Gastroesophageal sphincter (tissue), 4 donors: ENCODE results near the gene UBE2L6. TPM values are rescaled to one million over a fixed set of nuclear protein-coding genes. Genes with fewer than 3 reads are reported as not detected.
A peak's percentile ranks its signal among the peaks of the same experiment; 100 is the strongest.

Experiments used
- ATAC-seq: fragments of 150-250 bp; one replicate; pipeline ENCODE4 v1.9.1; 2016; ENCODE audit warnings: mild to moderate bottlenecking, moderate library complexity
- H3K27ac ChIP-seq, 4 donors: fragments of 200-600 bp; sonication (generic) in 3 of 4; 1 replicate in 3 of 4; 2 replicates in 1 of 4; pipeline ENCODE4 v1.5.1; 2016 to 2019
- H3K27me3 ChIP-seq: fragments of 200-600 bp; sonication (generic); one replicate; pipeline ENCODE4 v1.5.1; 2019
- H3K36me3 ChIP-seq, 2 donors: fragments of 200-600 bp; sonication (generic); one replicate each; pipeline ENCODE4 v1.5.1; 2019; ENCODE audit warnings: control low read depth in 1 of 2
- H3K4me1 ChIP-seq, 3 donors: fragments of 200-600 bp; sonication (generic); 1 replicate in 2 of 3; 2 replicates in 1 of 3; pipeline ENCODE4 v1.5.1; 2016 to 2019; ENCODE audit warnings: control low read depth in 2 of 3
- H3K4me3 ChIP-seq, 2 donors: fragments of 200-600 bp; sonication (generic); one replicate each; pipeline ENCODE4 v1.5.1; 2019; ENCODE audit warnings: mild to moderate bottlenecking in 1 of 2, moderate library complexity in 1 of 2
- H3K9me3 ChIP-seq, 3 donors: fragments of 200-600 bp; sonication (generic); one replicate each; pipeline ENCODE4 v1.5.1; 2017 to 2019; ENCODE audit warnings: control low read depth in 2 of 3
- CTCF ChIP-seq, 4 experiments: fragments of 200-600 bp in 2 of 4; fragments of 450-650 bp in 2 of 4; sonication (generic) in 1 of 4; IDR thresholded peaks; one replicate each; pipeline ENCODE4 v1.5.1; 2017 to 2019; ENCODE audit warnings: antibody characterized with exemption in 4 of 4, mild to moderate bottlenecking in 2 of 4, moderate library complexity in 2 of 4
- EP300 ChIP-seq: sonication (generic); formaldehyde crosslinking; IDR thresholded peaks from one replicate; pipeline ENCODE4 v1.6.1; 2017; ENCODE audit warnings: antibody characterized with exemption, mild to moderate bottlenecking
- POLR2A ChIP-seq, 2 donors: fragments of 450-650 bp; IDR thresholded peaks; one replicate each; pipeline ENCODE4 v1.6.1; 2017; ENCODE audit warnings: antibody characterized with exemption in 2 of 2, mild to moderate bottlenecking in 2 of 2, moderate library complexity in 1 of 2
- POLR2AphosphoS5 ChIP-seq: sonication (generic); formaldehyde crosslinking; IDR thresholded peaks from one replicate; pipeline ENCODE4 v1.6.1; 2017; ENCODE audit warnings: antibody characterized with exemption
- whole genome bisulfite sequencing, 2 donors: methylation state at CpG; one replicate each; pipeline ENCODE4 v1.1.5; 2018; ENCODE audit warnings: low coverage in 1 of 2; 5-methylcytosine and 5-hydroxymethylcytosine counted together
- total RNA-seq, 4 donors: library from RNA; depleted of rRNA; stranded (reverse); fragments of >200 nt; gene quantifications; one replicate each; pipeline ENCODE4 v1.1.0, GENCODE V29; 2016

Gene UBE2L6
- total RNA-seq, 4 donors from 2014 or later, result 15.3 to 34.6 (median 28.3) TPM

- Histone ChIP-seq H3K36me3 (peaks cover 0 to 35% of the 10 kb centered on the region in 2 donors), H3K27me3 (no peaks in the 10 kb centered on the region), H3K27ac (peak overlapping the region; percentile 81 to 93 (median 90)), H3K4me3 (peak overlapping the region; percentile 68 to 72), H3K9me3 (no peaks in the 10 kb centered on the region), H3K4me1 (peaks cover 0 to 34% (median 4%) of the 10 kb centered on the region in 3 donors)
- ATAC-seq, result no peak
- WGBS, 2 donors, result 29 to 52% methylated on average over 1 to 5 of the region's 5 CpGs
- TF ChIP-seq POLR2A (IDR thresholded peaks at IDR 0.05) (no peak), POLR2AphosphoS5 (peak; percentile 23)
Observed at GRCh38 chr11:57598831-57599155, 31.3 kb upstream of the UBE2L6 start.

GRCh38 chr11:57597916-57598830 is 30.7 kb upstream of the UBE2L6 start:
- H3K9me3 ChIP-seq, result no peaks in the 10 kb centered on the region
- H3K4me1 ChIP-seq, result peaks cover 0 to 34% (median 4%) of the 10 kb centered on the region in 3 donors
- H3K36me3 ChIP-seq, result peaks cover 0 to 31% of the 10 kb centered on the region in 2 donors
- 6 to 11% methylated on average over 6 to 9 of the region's 33 CpGs for whole genome bisulfite sequencing, 2 donors
- peak overlapping the region; percentile 81 to 93 (median 90) for H3K27ac ChIP-seq
- TF ChIP-seq POLR2A (IDR thresholded peaks at IDR 0.05) (no peak), POLR2AphosphoS5 (peak; percentile 62), EP300 (no peak), CTCF (IDR thresholded peaks at IDR 0.05) (no peak)
- peak overlapping the region; percentile 68 to 72 for H3K4me3 ChIP-seq
- ATAC-seq, result peak; percentile 92
- no peaks in the 10 kb centered on the region for H3K27me3 ChIP-seq

DNA sequence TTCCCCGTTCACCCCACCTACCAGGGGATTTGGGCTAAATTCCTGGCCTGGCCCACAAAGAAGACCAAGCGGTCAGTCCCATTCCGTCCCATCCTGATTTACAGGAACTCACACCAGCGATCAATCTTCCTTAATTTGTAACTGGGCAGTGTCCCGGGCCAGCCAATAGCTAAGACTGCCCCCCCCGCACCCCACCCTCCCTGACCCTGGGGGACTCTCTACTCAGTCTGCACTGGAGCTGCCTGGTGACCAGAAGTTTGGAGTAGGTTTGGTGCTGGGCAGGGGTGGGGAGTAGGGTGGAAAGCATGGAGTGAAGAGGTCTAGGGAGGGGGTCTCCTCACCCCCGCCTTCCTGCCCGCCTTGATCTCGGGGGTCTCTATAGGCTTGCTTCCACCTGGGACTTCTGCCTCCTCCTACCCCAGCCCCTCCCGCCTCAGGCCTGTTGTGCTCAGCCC is 30.0 kb upstream of the UBE2L6 start, which contains the start of gene SERPING1:
Gene SERPING1 (plus strand): TSS at position 225 of the 455 bp plus-strand sequence. CDS start 586 bp downstream, outside the sequence.
- ATAC-seq, result peak; percentile 86

GRCh38 chr11:57596266-57596885 is 28.9 kb upstream of the UBE2L6 start:
- WGBS, 2 donors, result 76% methylated on average over 3 of the region's 5 CpGs; no CpG with 5 or more reads in 1 of the 2 donors
- TF ChIP-seq EP300, result no peak
- no peak for TF ChIP-seq POLR2A (IDR thresholded peaks at IDR 0.05)
- Histone ChIP-seq H3K4me3 (peak overlapping the region in 1 of 2 donors; percentile 68), H3K9me3 (no peaks in the 10 kb centered on the region), H3K27me3 (no peaks in the 10 kb centered on the region), H3K36me3 (peaks cover 0 to 13% of the 10 kb centered on the region in 2 donors), H3K4me1 (peaks cover 0 to 34% (median 4%) of the 10 kb centered on the region in 3 donors), H3K27ac (peak overlapping the region in 2 of 4 donors; percentile 90 to 93)
- ATAC-seq, result no peak

More for the DNA sequence above, 30.0 kb upstream of the UBE2L6 start, which contains the start of gene SERPING1:
- TF ChIP-seq POLR2A (IDR thresholded peaks at IDR 0.05) (peak; percentile 52 to 61), EP300 (no peak), CTCF (IDR thresholded peaks at IDR 0.05) (no peak), POLR2AphosphoS5 (peak; percentile 90)
- WGBS, 2 donors, result 2 to 12% methylated on average over 6 of the region's 10 CpGs
- H3K27me3 ChIP-seq, result no peaks in the 10 kb centered on the region
- H3K9me3 ChIP-seq, result no peaks in the 10 kb centered on the region
- H3K4me1 ChIP-seq, result peaks cover 0 to 34% (median 4%) of the 10 kb centered on the region in 3 donors
- peak within 1 kb of the TSS; percentile 81 to 93 (median 90) for H3K27ac ChIP-seq
- H3K36me3 ChIP-seq, result peaks cover 0 to 24% of the 10 kb centered on the region in 2 donors
- H3K4me3 ChIP-seq, result peak within 1 kb of the TSS; percentile 68 to 72

- Histone ChIP-seq H3K27ac (no peak overlapping the region), H3K4me3 (no peak overlapping the region), H3K9me3 (no peaks in the 10 kb centered on the region), H3K36me3 (no peaks in the 10 kb centered on the region), H3K27me3 (no peaks in the 10 kb centered on the region), H3K4me1 (no peaks in the 10 kb centered on the region)
- TF ChIP-seq POLR2A (IDR thresholded peaks at IDR 0.05) (no peak), EP300 (no peak), CTCF (IDR thresholded peaks at IDR 0.05) (no peak), POLR2AphosphoS5 (no peak)
- ATAC-seq, result no peak
- 67 to 86% methylated on average over 1 to 3 of the region's 3 CpGs for WGBS, 2 donors
Observed at GRCh38 chr11:57588046-57588710, 20.7 kb upstream of the UBE2L6 start.
